H1 (cell line): Measurements from ENCODE around the gene RRP9. TPM values are rescaled to one million over a fixed set of nuclear protein-coding genes. Genes with fewer than 3 reads are reported as not detected.

ENCODE experiments used
- CTCF ChIA-PET: fragments of 300-600 bp; sonication (Branson Sonifier 250); formaldehyde crosslinking; loops from one replicate; lab custom pipeline; 2021; ENCODE audit not compliant: partially characterized antibody; lab: Charles Lee
- POLR2A ChIA-PET: fragments of 300-600 bp; sonication (Branson Sonifier 250); formaldehyde crosslinking; loops from one replicate; lab custom pipeline; 2021; ENCODE audit warnings: inconsistent platforms; ENCODE audit not compliant: partially characterized antibody; lab: Charles Lee
- DNase-seq, 2 experiments: peaks; one replicate each; pipeline versions ENCODE4 v3.0.0 to v3.0.0-alpha.2; 2010 to 2022; ENCODE audit warnings: low spot score in 2 of 2, low read depth in 1 of 2, mixed read lengths in 1 of 2
- FAIRE-seq: peaks from 2 replicates; lab custom pipeline; 2011; peaks lifted over from hg19 to GRCh38; lab: Jason Lieb, UNC
- H2AFZ ChIP-seq: 2 replicates; pipeline ENCODE4 v1.8.1; 2012; ENCODE audit warnings: low read length, inconsistent platforms
- H2AK5ac ChIP-seq: 2 replicates; pipeline ENCODE4 v1.6.1; 2013; ENCODE audit warnings: low read depth, low read length
- H2BK120ac ChIP-seq: replicated peaks from 2 replicates; pipeline ENCODE3; 2013; ENCODE audit warnings: low read depth, low read length, inconsistent platforms
- H2BK12ac ChIP-seq: 2 replicates; pipeline ENCODE4 v1.6.1; 2013; ENCODE audit warnings: low read depth, low read length
- H2BK15ac ChIP-seq: 2 replicates; pipeline ENCODE4 v1.6.1; 2013; ENCODE audit warnings: low read length
- H2BK20ac ChIP-seq: 2 replicates; pipeline ENCODE4 v1.6.1; 2013; ENCODE audit warnings: low read length
- H2BK5ac ChIP-seq: 2 replicates; pipeline ENCODE4 v1.6.1; 2013; ENCODE audit warnings: low read depth, low read length
- H3K14ac ChIP-seq: 2 replicates; pipeline ENCODE4 v1.6.1; 2013; ENCODE audit warnings: inconsistent platforms; ENCODE audit not compliant: insufficient read length
- H3K18ac ChIP-seq: 2 replicates; pipeline ENCODE4 v1.6.1; 2013; ENCODE audit warnings: low read length; ENCODE audit errors: extremely low read depth
- H3K23ac ChIP-seq: 2 replicates; pipeline ENCODE4 v1.6.1; 2013; ENCODE audit warnings: inconsistent platforms; ENCODE audit not compliant: insufficient read length
- H3K23me2 ChIP-seq: 2 replicates; pipeline ENCODE4 v1.6.1; 2013; ENCODE audit warnings: low read depth, low read length
- H3K27ac ChIP-seq: 2 replicates; pipeline ENCODE4 v1.6.1; 2011; ENCODE audit warnings: low read depth, low read length, inconsistent platforms
- H3K27me3 ChIP-seq, 4 experiments: replicated peaks in 1 of 4; 1 replicate in 1 of 4; 2 replicates in 3 of 4; pipeline versions ENCODE4 v1.6.1 to v1.8.1; 2011 to 2013; ENCODE audit warnings: low read length in 3 of 4, mild to moderate bottlenecking in 3 of 4, inconsistent platforms in 2 of 4, mixed read lengths in 2 of 4, moderate library complexity in 1 of 4; ENCODE audit not compliant: control insufficient read depth in 3 of 4, insufficient read depth in 3 of 4; ENCODE audit errors: extremely low read depth in 1 of 4
- H3K36me3 ChIP-seq, 4 experiments: 2 replicates each; pipeline versions ENCODE4 v1.6.1 to v1.8.1; 2011 to 2013; ENCODE audit warnings: mild to moderate bottlenecking in 4 of 4, low read length in 3 of 4, moderate library complexity in 2 of 4, control low read depth in 1 of 4, inconsistent platforms in 1 of 4; ENCODE audit not compliant: insufficient read depth in 4 of 4, control insufficient read depth in 2 of 4
- H3K4ac ChIP-seq: replicated peaks from 2 replicates; pipeline ENCODE3; 2013; ENCODE audit warnings: low read length, low read depth, mixed read lengths, inconsistent platforms; ENCODE audit not compliant: insufficient read length
- H3K4me1 ChIP-seq, 4 experiments: replicated peaks in 1 of 4; 1 replicate in 1 of 4; 2 replicates in 3 of 4; pipeline versions ENCODE4 v1.6.1 to v1.8.1; 2011 to 2013; ENCODE audit warnings: low read length in 3 of 4, inconsistent platforms in 2 of 4, mixed read lengths in 1 of 4; ENCODE audit not compliant: insufficient read depth in 4 of 4, control insufficient read depth in 3 of 4
- H3K4me2 ChIP-seq, 2 experiments: 2 replicates each; pipeline versions ENCODE4 v1.6.1 to v1.8.1; 2011 to 2013; ENCODE audit warnings: low read depth in 2 of 2, low read length in 2 of 2, control low read depth in 1 of 2, inconsistent platforms in 1 of 2, mild to moderate bottlenecking in 1 of 2; ENCODE audit not compliant: insufficient read depth in 1 of 2
- H3K4me3 ChIP-seq, 4 experiments: fragments of 200-600, 300-600 bp in 1 of 4; sonication (generic), shearing (Covaris generic), sonication (Bioruptor Twin) in 1 of 4; 2 replicates each; pipeline versions ENCODE4 v1.5.1 to v1.8.1; 2011 to 2016; ENCODE audit warnings: low read length in 4 of 4, low read depth in 3 of 4, control low read depth in 2 of 4, inconsistent platforms in 2 of 4, mild to moderate bottlenecking in 2 of 4, mixed read lengths in 1 of 4, moderate library complexity in 1 of 4; ENCODE audit not compliant: insufficient read depth in 2 of 4; ENCODE audit errors: extremely low read depth in 1 of 4
- H3K56ac ChIP-seq: replicated peaks from 2 replicates; pipeline ENCODE3; 2013; ENCODE audit warnings: low read depth, mild to moderate bottlenecking, mixed read lengths, low read length, inconsistent platforms; ENCODE audit not compliant: insufficient read length
- H3K79me1 ChIP-seq: 2 replicates; pipeline ENCODE4 v1.6.1; 2013; ENCODE audit warnings: low read depth, low read length, control low read depth
- H3K79me2 ChIP-seq, 2 experiments: 2 replicates each; pipeline versions ENCODE4 v1.6.1 to v1.8.1; 2012 to 2013; ENCODE audit warnings: low read length in 2 of 2, mild to moderate bottlenecking in 2 of 2, inconsistent platforms in 1 of 2; ENCODE audit not compliant: insufficient read depth in 2 of 2, control insufficient read depth in 1 of 2
- H3K9ac ChIP-seq, 4 experiments: replicated peaks in 1 of 4; 1 replicate in 1 of 4; 2 replicates in 3 of 4; pipeline versions ENCODE4 v1.6.1 to v1.8.1; 2011 to 2013; ENCODE audit warnings: low read depth in 3 of 4, low read length in 3 of 4, control low read depth in 2 of 4, mild to moderate bottlenecking in 2 of 4, moderate library complexity in 2 of 4, inconsistent platforms in 1 of 4; ENCODE audit errors: extremely low read depth in 1 of 4
- H3K9me3 ChIP-seq, 2 experiments: 2 replicates each; pipeline versions ENCODE4 v1.6.1 to v1.8.1; 2012 to 2013; ENCODE audit warnings: mild to moderate bottlenecking in 2 of 2, moderate library complexity in 2 of 2, control low read depth in 1 of 2, inconsistent platforms in 1 of 2, low read depth in 1 of 2, low read length in 1 of 2, mixed read lengths in 1 of 2; ENCODE audit not compliant: insufficient read depth in 2 of 2
- H4K20me1 ChIP-seq, 2 experiments: replicated peaks in 1 of 2; 2 replicates each; pipeline versions ENCODE3 to v1.8.1; 2011 to 2013; ENCODE audit warnings: inconsistent platforms in 2 of 2, low read length in 2 of 2, mild to moderate bottlenecking in 1 of 2; ENCODE audit not compliant: insufficient read depth in 2 of 2, control insufficient read depth in 1 of 2
- H4K5ac ChIP-seq: 2 replicates; pipeline ENCODE4 v1.6.1; 2013; ENCODE audit warnings: low read length, low read depth, mixed read lengths, inconsistent platforms; ENCODE audit not compliant: insufficient read length
- H4K8ac ChIP-seq: 2 replicates; pipeline ENCODE4 v1.8.0; 2013; ENCODE audit warnings: mild to moderate bottlenecking, moderate library complexity, low read length, inconsistent platforms; ENCODE audit not compliant: insufficient read depth; ENCODE audit errors: extremely low read depth
- H4K91ac ChIP-seq: replicated peaks from 2 replicates; pipeline ENCODE3; 2013; ENCODE audit warnings: low read length, mixed read lengths, inconsistent platforms; ENCODE audit not compliant: insufficient read length
- CBX5 ChIP-seq: fragments of 300-800, 300-1000 bp; sonication (generic); IDR thresholded peaks from 2 replicates; pipeline ENCODE4 v1.7.1; 2016; ENCODE audit warnings: antibody characterized with exemption, low read length, low read depth
- CTBP2 ChIP-seq: IDR thresholded peaks from 2 replicates; pipeline ENCODE4 v1.7.0; 2011; ENCODE audit warnings: borderline replicate concordance, mild to moderate bottlenecking, moderate library complexity, mixed read lengths, low read length; ENCODE audit not compliant: insufficient read depth, insufficient read length
- CTCF ChIP-seq, 3 experiments: IDR thresholded peaks; 1 replicate in 2 of 3; 2 replicates in 1 of 3; pipeline versions ENCODE4 v1.5.1 to v1.6.1; 2011; ENCODE audit warnings: low read length in 3 of 3, mild to moderate bottlenecking in 3 of 3, inconsistent platforms in 2 of 3, low read depth in 1 of 3, moderate library complexity in 1 of 3; ENCODE audit not compliant: insufficient read depth in 1 of 3; ENCODE audit errors: control extremely low read depth in 1 of 3
- EGR1 ChIP-seq: IDR thresholded peaks from 2 replicates; pipeline ENCODE4 v1.6.1; 2011; ENCODE audit warnings: low read depth, low read length, borderline replicate concordance
- JUN ChIP-seq: IDR thresholded peaks from 2 replicates; pipeline ENCODE4 v1.6.1; 2011; ENCODE audit warnings: low read depth, mild to moderate bottlenecking, improper control_type of control experiment, low read length
- KDM4A ChIP-seq: IDR thresholded peaks from one replicate; pipeline ENCODE4 v1.7.1; 2012; ENCODE audit warnings: low read depth, mild to moderate bottlenecking, moderate library complexity, low read length, inconsistent platforms; ENCODE audit not compliant: severe bottlenecking
- PHF8 ChIP-seq: fragments of 200-600 bp; sonication (generic); conservative IDR thresholded peaks from 2 replicates; pipeline ENCODE4 v1.7.1; 2012; ENCODE audit warnings: low read depth, mild to moderate bottlenecking, inconsistent platforms, low read length, moderate library complexity
- RNF2 ChIP-seq: fragments of 200-900, 300-1000 bp; sonication (generic); IDR thresholded peaks from 2 replicates; pipeline ENCODE4 v1.7.1; 2016; ENCODE audit warnings: borderline replicate concordance, low read depth, mild to moderate bottlenecking, antibody characterized with exemption, low read length; ENCODE audit not compliant: poor library complexity, severe bottlenecking; ENCODE audit errors: missing control alignments
- SP2 ChIP-seq: IDR thresholded peaks from 2 replicates; pipeline ENCODE4 v1.6.1; 2012; ENCODE audit warnings: mild to moderate bottlenecking, low read length, inconsistent platforms
- ZNF274 ChIP-seq: IDR thresholded peaks from 2 replicates; pipeline ENCODE4 v1.7.0; 2012; ENCODE audit warnings: low read length, borderline replicate concordance; ENCODE audit errors: extremely low read depth
- WGBS, 2 experiments: shearing (Covaris generic) in 1 of 2; methylation state at CpG; one replicate each; pipeline versions ENCODE4 v1.1.6 to v1.1.7; 2013 to 2015; ENCODE audit warnings: low lambda C conversion rate in 2 of 2, mixed read lengths in 2 of 2, inconsistent platforms in 1 of 2, low coverage in 1 of 2, missing lambda C conversion rate in 1 of 2; ENCODE audit not compliant: insufficient replicate concordance in 2 of 2, insufficient coverage in 1 of 2, insufficient read length in 1 of 2; ENCODE audit errors: extremely low coverage in 1 of 2, missing lambda C conversion rate in 1 of 2; 5-methylcytosine and 5-hydroxymethylcytosine counted together
- polyA plus RNA-seq, 7 experiments: library from polyadenylated mRNA; depleted of rRNA in 3 of 7; stranded (reverse) in 5 of 7; unstranded in 2 of 7; fragments of >200 nt in 5 of 7; fragments of 200-250 nt in 2 of 7; gene quantifications; 1 replicate in 5 of 7; 2 replicates in 1 of 7; 4 replicates in 1 of 7; pipeline versions ENCODE4 v1.2.1 to v1.2.3, GENCODE V29; 2011 to 2013; ENCODE audit warnings: missing spikeins in 2 of 7, mixed read lengths in 2 of 7
- total RNA-seq: library from RNA; stranded (reverse); fragmentation: NEBNext Ultra II Directional; extraction: Animal tissue kit (Norgen Biotek cat#: 25700); gene quantifications from 2 replicates; pipeline ENCODE4 v1.2.1, GENCODE V29; 2021

RRP9 gene
- total and polyA plus RNA-seq, 2 of the 8 experiments (the other 6 are each of a cell fraction or from before 2014, with no cell fraction given), result 55.6 to 68.9 TPM

GRCh38 chr3:51954105-51954504 is 12.4 kb upstream of the RRP9 start:
- no peak for FAIRE-seq
- Histone ChIP-seq H2BK120ac (no peak overlapping the region), H3K27me3 (peaks cover 15 to 43% (median 35%) of the 10 kb centered on the region in 4 experiments), H2BK12ac (no peak overlapping the region), H3K79me1 (no peaks in the 10 kb centered on the region), H2BK5ac (no peak overlapping the region), H3K27ac (no peak overlapping the region), H3K14ac (no peak overlapping the region), H3K23ac (no peak overlapping the region), H3K18ac (no peak overlapping the region), H4K20me1 (no peaks in the 10 kb centered on the region), H3K4ac (no peak overlapping the region), H4K91ac (no peak overlapping the region), H3K56ac (no peak overlapping the region), H3K36me3 (no peaks in the 10 kb centered on the region), H2AFZ (no peak overlapping the region), H3K4me3 (no peak overlapping the region), H3K23me2 (peaks cover 8% of the 10 kb centered on the region; the same call in 1 of the 2 replicates), H2BK20ac (no peak overlapping the region), H2AK5ac (no peak overlapping the region), H3K9ac (no peak overlapping the region), H3K4me1 (peaks cover 0 to 15% (median 7%) of the 10 kb centered on the region in 4 experiments; a peak in 6 of 7 replicates), H3K4me2 (no peak overlapping the region), H4K5ac (no peak overlapping the region), H3K9me3 (no peaks in the 10 kb centered on the region), H3K79me2 (no peaks in the 10 kb centered on the region), H4K8ac (no peak overlapping the region), H2BK15ac (no peak overlapping the region)
- ChIA-PET POLR2A (interaction anchor here (1.9 to 15.7 kb wide), 5 partner anchors 9 to 39 kb away, joined by 6 to 148 read pairs (median 14); partner anchors contain the start of genes ACY1, PARP3, PCBP4 and RPL29), CTCF (interaction anchor here (1.5 to 5.7 kb wide), 6 partner anchors 9 to 99 kb away, joined by 5 to 29 read pairs (median 7); partner anchors contain the start of genes ABHD14A, ABHD14B, PARP3 and RRP9)
- DNase-seq, result no peak
- WGBS, 2 experiments, result 90% methylated on average over 6 of the region's 6 CpGs; no CpG with 5 or more reads in 1 of the 2 experiments
- TF ChIP-seq CBX5 (no peak), CTBP2 (no peak), SP2 (no peak), PHF8 (no peak), RNF2 (no peak), EGR1 (no peak), JUN (no peak), CTCF (IDR thresholded peaks at IDR 0.05; ENCODE audit: control extremely low read depth in 1 of 3, insufficient read depth in 1 of 3, low read depth in 1 of 3, low read length in 3 of 3) (no peak), ZNF274 (no peak), KDM4A (no peak)
